Caco-2 (cell line): ENCODE results near the gene CLIC5. TPM values are rescaled to one million over a fixed set of nuclear protein-coding genes. Genes with fewer than 3 reads are reported as not detected.

Experiments
- BruUV-seq: library from RNA; stranded (reverse); fragments of 400-500 nt; replicated peaks from 2 replicates; lab custom pipeline; 2021; lab: Mats Ljungman, UMichigan
- CTCF ChIA-PET: fragments of 300-600 bp; sonication (Branson Sonifier 250); formaldehyde crosslinking; loops from one replicate; lab custom pipeline; 2022; ENCODE audit warnings: antibody characterized with exemption; lab: Charles Lee
- POLR2A ChIA-PET: fragments of 300-600 bp; sonication (Branson Sonifier 250); formaldehyde crosslinking; loops from one replicate; lab custom pipeline; 2022; ENCODE audit warnings: antibody characterized with exemption; lab: Charles Lee
- DNase-seq, 2 experiments: peaks; one replicate each; pipeline versions ENCODE4 v3.0.0 to v3.0.0-alpha.2; 2020 to 2022
- H3K27me3 ChIP-seq: replicated peaks from 2 replicates; pipeline ENCODE4 v1.6.0; 2011; ENCODE audit warnings: low read length; ENCODE audit not compliant: control insufficient read depth, insufficient read depth
- H3K36me3 ChIP-seq: 2 replicates; pipeline ENCODE4 v1.5.1; 2011; ENCODE audit warnings: low read length; ENCODE audit not compliant: control insufficient read depth, insufficient read depth
- H3K4me1 ChIP-seq: fragments of 250-450 bp; sonication (Bioruptor Pico); 2 replicates; pipeline ENCODE4 v1.5.1; 2020; ENCODE audit warnings: mild to moderate bottlenecking
- H3K4me3 ChIP-seq: 2 replicates; pipeline ENCODE4 v1.5.1; 2011; ENCODE audit warnings: low read depth, mild to moderate bottlenecking, control low read depth, low read length
- H3K9me3 ChIP-seq: fragments of 250-450 bp; sonication (Bioruptor Pico); 2 replicates; pipeline ENCODE4 v1.5.1; 2020; ENCODE audit warnings: mild to moderate bottlenecking, moderate library complexity
- H3K27ac Mint-ChIP-seq: one replicate; pipeline ENCODE4 v1.8.0; 2022; ENCODE audit warnings: mixed read lengths; ENCODE audit not compliant: unreplicated experiment
- H3K27me3 Mint-ChIP-seq: one replicate; pipeline ENCODE4 v1.8.0; 2022; ENCODE audit warnings: mixed read lengths; ENCODE audit not compliant: insufficient read depth, unreplicated experiment
- H3K36me3 Mint-ChIP-seq: one replicate; pipeline ENCODE4 v1.8.0; 2022; ENCODE audit warnings: mild to moderate bottlenecking, mixed read lengths; ENCODE audit not compliant: insufficient read depth, unreplicated experiment
- H3K4me1 Mint-ChIP-seq: one replicate; pipeline ENCODE4 v1.8.0; 2022; ENCODE audit warnings: low read depth, mixed read lengths; ENCODE audit not compliant: unreplicated experiment
- H3K4me3 Mint-ChIP-seq: one replicate; pipeline ENCODE4 v1.8.0; 2022; ENCODE audit warnings: mild to moderate bottlenecking, moderate library complexity, mixed read lengths; ENCODE audit not compliant: unreplicated experiment
- H3K9me3 Mint-ChIP-seq: one replicate; pipeline ENCODE4 v1.8.0; 2022; ENCODE audit warnings: mixed read lengths; ENCODE audit not compliant: unreplicated experiment
- CTCF ChIP-seq, 2 experiments: fragments of 200-600 bp in 1 of 2; IDR thresholded peaks; 1 replicate in 1 of 2; 2 replicates in 1 of 2; pipeline versions ENCODE4 v1.5.1 to v1.8.0; 2011 to 2022; ENCODE audit warnings: antibody characterized with exemption in 1 of 2, control low read depth in 1 of 2, inconsistent platforms in 1 of 2, low read depth in 1 of 2, low read length in 1 of 2, mild to moderate bottlenecking in 1 of 2, moderate library complexity in 1 of 2; ENCODE audit not compliant: insufficient read depth in 1 of 2, severe bottlenecking in 1 of 2, unreplicated experiment in 1 of 2
- intact Hi-C: fragments of 100-400 bp; cut with micrococcal nuclease; formaldehyde crosslinking; loops from one replicate; pipeline ENCODE4 v1.10.0; 2022; ENCODE audit not compliant: unreplicated experiment
- total RNA-seq: library from RNA; stranded (reverse); gene quantifications from 2 replicates; pipeline ENCODE4 v1.2.3, GENCODE V29; 2022

Gene CLIC5
- total RNA-seq, 1 experiment from 2014 or later = 15.1 TPM

GRCh38 chr6:46061497-46061896 is 45.8 kb upstream of the CLIC5 start:
- Mint-ChIP-seq H3K4me3 (no peak overlapping the region), H3K27ac (no peak overlapping the region), H3K9me3 (peaks cover 13% of the 10 kb centered on the region), H3K4me1 (peaks cover 7% of the 10 kb centered on the region), H3K27me3 (peaks cover under 1% of the 10 kb centered on the region), H3K36me3 (no peaks in the 10 kb centered on the region)
- intact Hi-C loops = no loop called here
- Histone ChIP-seq H3K9me3 (no peaks in the 10 kb centered on the region), H3K36me3 (no peaks in the 10 kb centered on the region), H3K27me3 (no peaks in the 10 kb centered on the region), H3K4me1 (peaks cover 9% of the 10 kb centered on the region; the same call in 1 of the 2 replicates), H3K4me3 (no peak overlapping the region)
- ChIA-PET CTCF (interaction anchor here (0.6 kb wide), 1 partner anchor 110 kb away, joined by 3 read pairs; the partner anchor contains the start of gene ENPP5), POLR2A (no interaction called here)
- TF ChIP-seq CTCF (IDR thresholded peaks at IDR 0.05; ENCODE audit: insufficient read depth in 1 of 2, low read depth in 1 of 2, low read length in 1 of 2, severe bottlenecking in 1 of 2, unreplicated experiment in 1 of 2) = no peak
- DNase-seq = no peak
- no TSS peak for BruUV-seq

GRCh38 chr6:46059608-46060007 is 43.9 kb upstream of the CLIC5 start:
- Mint-ChIP-seq H3K27ac (no peak overlapping the region), H3K36me3 (no peaks in the 10 kb centered on the region), H3K4me3 (no peak overlapping the region), H3K9me3 (peaks cover 15% of the 10 kb centered on the region), H3K27me3 (no peaks in the 10 kb centered on the region), H3K4me1 (peaks cover 7% of the 10 kb centered on the region)
- H3K4me3 ChIP-seq = no peak overlapping the region
- ChIA-PET POLR2A (no interaction called here), CTCF (no interaction called here)
- no TSS peak for BruUV-seq
- H3K4me1 ChIP-seq = peaks cover 9% of the 10 kb centered on the region; the same call in 1 of the 2 replicates
- H3K27me3 ChIP-seq = no peaks in the 10 kb centered on the region
- no peaks in the 10 kb centered on the region for H3K36me3 ChIP-seq
- no peaks in the 10 kb centered on the region for H3K9me3 ChIP-seq
- no peak for TF ChIP-seq CTCF (IDR thresholded peaks at IDR 0.05; ENCODE audit: insufficient read depth in 1 of 2, low read depth in 1 of 2, low read length in 1 of 2, severe bottlenecking in 1 of 2, unreplicated experiment in 1 of 2)
- intact Hi-C loops = no loop called here
- DNase-seq = no peak

- Histone ChIP-seq H3K4me3 (no peak overlapping the region), H3K36me3 (no peaks in the 10 kb centered on the region), H3K9me3 (no peaks in the 10 kb centered on the region), H3K4me1 (peaks cover 15% of the 10 kb centered on the region), H3K27me3 (no peaks in the 10 kb centered on the region)
- no TSS peak for BruUV-seq
- Mint-ChIP-seq H3K36me3 (no peaks in the 10 kb centered on the region), H3K27ac (no peak overlapping the region), H3K9me3 (peaks cover 15% of the 10 kb centered on the region), H3K4me3 (no peak overlapping the region), H3K27me3 (no peaks in the 10 kb centered on the region), H3K4me1 (peaks cover 7% of the 10 kb centered on the region)
- ChIA-PET CTCF (no interaction called here), POLR2A (no interaction called here)
- no peak for TF ChIP-seq CTCF (IDR thresholded peaks at IDR 0.05; ENCODE audit: insufficient read depth in 1 of 2, low read depth in 1 of 2, low read length in 1 of 2, severe bottlenecking in 1 of 2, unreplicated experiment in 1 of 2)
- intact Hi-C loops = no loop called here
- DNase-seq = no peak
Measured at GRCh38 chr6:46058951-46059350, 43.3 kb upstream of the CLIC5 start.
